NCI-H1694 (cell line): ENCODE measurements around the gene MAGEA3.
"Not testable (repeated sequence)": the region's sequence is repeated elsewhere in the genome, so short reads cannot be mapped to it uniquely, and the experiment has no call there.

Source experiments
- DNase-seq: peaks from one replicate; lab custom pipeline; 2025; lab: John Stamatoyannopoulos, UW

Gene MAGEA3

DNA sequence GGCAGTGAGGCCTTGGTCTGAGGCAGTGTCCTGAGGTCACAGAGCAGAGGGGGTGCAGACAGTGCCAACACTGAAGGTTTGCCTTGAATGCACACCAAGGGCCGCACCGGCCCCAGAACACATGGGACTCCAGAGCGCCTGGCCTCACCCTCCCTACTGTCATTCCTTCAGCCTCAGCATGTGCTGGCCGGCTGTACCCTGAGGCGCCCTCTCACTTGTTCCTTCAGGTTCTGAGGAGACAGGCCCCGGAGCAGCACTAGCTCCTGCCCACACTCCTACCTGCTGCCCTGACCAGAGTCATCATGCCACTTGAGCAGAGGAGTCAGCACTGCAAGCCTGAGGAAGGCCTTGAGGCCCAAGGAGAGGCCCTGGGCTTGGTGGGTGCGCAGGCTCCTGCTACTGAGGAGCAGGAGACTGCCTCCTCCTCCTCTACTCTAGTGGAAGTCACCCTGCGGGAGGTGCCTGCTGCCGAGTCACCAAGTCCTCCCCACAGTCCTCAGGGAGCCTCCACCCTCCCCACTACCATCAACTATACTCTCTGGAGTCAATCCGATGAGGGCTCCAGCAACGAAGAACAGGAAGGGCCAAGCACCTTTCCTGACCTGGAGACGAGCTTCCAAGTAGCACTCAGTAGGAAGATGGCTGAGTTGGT is 37.4 kb downstream of the MAGEA3 start:
- DNase-seq: no peak

GRCh38 chrX:152736528-152736927 is 37.9 kb downstream of the MAGEA3 start:
- not testable (repeated sequence) for DNase-seq

GRCh38 chrX:152738560-152738959 is 40.0 kb downstream of the MAGEA3 start:
- no peak for DNase-seq
